D341Med (cell line): Measurements from ENCODE around the gene NSMCE4A.
"Not testable (repeated sequence)": the region's sequence is repeated elsewhere in the genome, so short reads cannot be mapped to it uniquely, and the experiment has no call there.

ENCODE experiments used
- DNase-seq: peaks from one replicate; pipeline ENCODE4 v3.0.0; 2012; ENCODE audit warnings: low spot score

NSMCE4A gene, protein sequence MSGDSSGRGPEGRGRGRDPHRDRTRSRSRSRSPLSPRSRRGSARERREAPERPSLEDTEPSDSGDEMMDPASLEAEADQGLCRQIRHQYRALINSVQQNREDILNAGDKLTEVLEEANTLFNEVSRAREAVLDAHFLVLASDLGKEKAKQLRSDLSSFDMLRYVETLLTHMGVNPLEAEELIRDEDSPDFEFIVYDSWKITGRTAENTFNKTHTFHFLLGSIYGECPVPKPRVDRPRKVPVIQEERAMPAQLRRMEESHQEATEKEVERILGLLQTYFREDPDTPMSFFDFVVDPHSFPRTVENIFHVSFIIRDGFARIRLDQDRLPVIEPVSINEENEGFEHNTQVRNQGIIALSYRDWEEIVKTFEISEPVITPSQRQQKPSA

DNA sequence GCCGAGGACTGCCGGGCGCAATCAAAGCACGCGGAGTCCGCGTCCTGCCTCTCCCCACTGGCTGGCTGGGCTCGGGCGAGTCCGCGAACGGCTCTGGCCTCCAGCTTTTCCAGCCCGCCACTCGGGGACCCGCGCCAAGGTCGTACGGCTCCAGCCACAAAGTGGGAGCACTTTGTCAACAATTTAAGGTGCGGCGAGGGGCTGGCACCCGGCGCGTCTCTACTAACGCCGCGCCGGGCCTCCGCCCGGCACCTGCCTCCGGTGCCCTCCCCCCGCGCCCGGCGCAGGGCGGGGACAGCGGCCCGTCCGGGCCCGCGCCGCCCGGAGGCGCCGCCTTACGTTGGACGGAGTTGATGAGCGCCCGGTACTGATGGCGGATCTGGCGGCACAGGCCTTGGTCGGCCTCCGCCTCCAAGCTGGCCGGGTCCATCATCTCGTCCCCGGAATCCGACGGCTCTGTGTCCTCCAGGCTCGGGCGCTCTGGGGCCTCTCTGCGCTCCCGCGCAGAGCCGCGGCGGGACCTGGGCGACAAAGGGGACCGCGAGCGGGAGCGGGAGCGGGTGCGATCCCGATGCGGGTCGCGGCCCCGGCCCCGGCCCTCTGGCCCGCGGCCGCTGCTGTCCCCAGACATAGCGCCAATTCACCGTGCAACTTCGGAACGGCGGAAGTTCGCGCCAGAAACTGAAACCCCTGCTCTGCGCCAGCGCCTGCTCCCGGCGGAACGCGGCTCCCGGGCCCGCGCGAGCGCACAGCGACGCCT, at the start of gene NSMCE4A:
Gene NSMCE4A (minus strand): TSS at position 683 of the 760 bp plus-strand sequence. CDS start 52 bp downstream, at position 631.
- peak; percentile 88 for DNase-seq

GRCh38 chr10:122023257-122023656, 48.2 kb upstream of the NSMCE4A start:
- not testable (repeated sequence) for DNase-seq

- DNase-seq, result no peak
These were observed 47.3 kb upstream of the NSMCE4A start for GRCh38 chr10:122022276-122022675.

GRCh38 chr10:122021828-122022227, 46.8 kb upstream of the NSMCE4A start:
- DNase-seq, result no peak

- DNase-seq, result no peak
These were observed 46.4 kb upstream of the NSMCE4A start for GRCh38 chr10:122021379-122021778.

GRCh38 chr10:122020226-122020625, 45.2 kb upstream of the NSMCE4A start:
- DNase-seq, result no peak

- DNase-seq, result peak; percentile 30
These were observed 44.5 kb upstream of the NSMCE4A start for GRCh38 chr10:122019414-122019975.

DNA sequence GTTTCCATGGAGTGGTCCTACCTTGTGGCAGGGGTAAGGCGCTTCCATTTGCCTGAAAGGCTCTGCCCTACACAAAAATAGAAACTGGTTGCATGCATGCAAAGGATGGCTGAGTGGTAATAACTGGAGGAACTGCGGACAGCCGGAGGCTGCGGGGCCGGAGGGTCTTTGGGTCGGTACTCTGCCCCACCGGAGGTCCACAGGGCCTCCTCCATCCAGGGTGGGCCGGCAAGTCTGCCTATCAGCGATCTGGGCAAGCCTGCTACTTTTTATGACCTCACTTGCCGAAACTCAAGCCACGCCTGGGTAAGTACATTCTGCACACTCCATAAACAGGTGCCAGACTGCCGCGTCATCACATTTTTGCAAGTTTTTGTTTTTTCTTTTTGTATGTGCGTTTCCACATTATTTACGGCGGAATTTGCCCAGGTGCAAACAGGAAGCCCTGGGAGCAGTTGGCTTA, 44.0 kb upstream of the NSMCE4A start:
- no peak for DNase-seq

GRCh38 chr10:122018491-122018890, 43.5 kb upstream of the NSMCE4A start:
- no peak for DNase-seq

GRCh38 chr10:122017926-122018325, 42.9 kb upstream of the NSMCE4A start:
- DNase-seq, result not testable (repeated sequence)

DNA sequence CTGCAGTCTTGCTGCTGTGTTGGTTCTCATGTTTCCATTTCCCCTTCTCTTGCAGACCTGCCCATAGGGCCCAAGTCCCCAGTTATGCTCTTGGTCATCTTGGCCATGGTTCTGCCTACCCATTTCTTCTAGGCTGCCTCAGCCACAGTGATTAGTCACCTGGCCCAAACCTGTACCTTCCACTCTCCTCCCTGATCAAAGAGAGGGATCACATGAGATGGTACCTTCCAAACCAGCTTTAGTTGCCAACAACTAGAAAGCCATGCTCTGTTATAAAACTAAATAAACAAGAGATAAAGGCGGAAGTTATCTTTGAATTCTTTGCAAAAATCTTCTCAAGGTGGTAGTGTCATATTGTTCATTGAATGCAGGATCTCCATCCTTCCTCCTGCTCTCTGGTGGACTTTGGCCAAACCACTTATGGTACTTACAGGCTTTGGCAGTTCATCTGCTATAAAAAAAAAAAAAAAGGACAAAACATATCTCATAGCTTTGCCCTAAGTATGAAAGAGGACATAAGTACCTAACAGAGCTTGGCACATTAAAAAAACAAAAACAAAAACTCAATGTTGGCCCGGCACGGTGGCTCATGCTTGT, 39.7 kb upstream of the NSMCE4A start:
- no peak for DNase-seq

GRCh38 chr10:122013311-122013780, 38.3 kb upstream of the NSMCE4A start:
- DNase-seq, result no peak

GRCh38 chr10:122012731-122013130, 37.7 kb upstream of the NSMCE4A start:
- no peak for DNase-seq

- DNase-seq, result no peak
These were observed 35.5 kb upstream of the NSMCE4A start for GRCh38 chr10:122010405-122011050.

DNA sequence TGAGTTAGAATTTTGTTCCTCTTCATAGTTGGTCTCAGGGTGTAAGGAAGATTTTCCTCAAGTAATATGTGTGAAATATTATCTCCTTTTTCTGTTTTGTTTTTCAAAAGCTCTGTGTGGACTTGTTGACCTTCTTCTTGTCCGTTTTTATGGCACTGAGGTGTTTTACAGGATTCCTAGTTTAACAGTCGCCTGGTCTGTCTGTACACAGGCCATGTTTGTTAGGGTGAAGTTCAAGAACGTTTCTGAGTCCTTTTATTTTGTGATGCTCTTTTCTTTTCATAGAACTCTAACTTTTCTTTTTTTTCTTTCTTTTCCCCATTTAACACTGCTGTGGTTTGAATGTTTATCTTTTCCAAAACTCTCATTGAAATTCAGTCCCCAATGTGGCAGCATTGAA, 32.4 kb upstream of the NSMCE4A start:
- no peak for DNase-seq

GRCh38 chr10:122001698-122002097, 26.7 kb upstream of the NSMCE4A start:
- no peak for DNase-seq

DNA sequence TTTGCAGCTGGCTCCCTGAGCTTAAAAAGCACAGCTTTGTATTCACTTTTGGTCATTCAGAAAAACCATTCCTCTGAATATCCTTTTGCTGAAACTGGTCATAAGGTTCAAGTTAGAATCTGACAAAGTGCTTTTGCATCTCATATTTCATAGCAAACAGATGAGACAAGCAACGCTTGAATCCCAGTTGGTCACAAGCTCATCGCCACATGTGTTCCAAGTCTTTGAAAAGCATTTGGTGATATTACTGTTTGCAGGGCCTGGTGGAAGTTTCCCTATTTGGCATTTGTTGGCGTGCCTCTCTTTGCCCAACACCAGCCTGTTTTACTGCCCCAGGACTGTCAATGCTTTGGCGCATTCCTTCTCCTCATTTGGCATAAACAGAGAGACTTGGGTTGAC, 24.3 kb upstream of the NSMCE4A start:
- DNase-seq, result no peak

- no peak for DNase-seq
These were observed 23.4 kb upstream of the NSMCE4A start for GRCh38 chr10:121998462-121998861.

- no peak for DNase-seq
These were observed 19.5 kb upstream of the NSMCE4A start for GRCh38 chr10:121994429-121994941.

- DNase-seq, result not testable (repeated sequence)
These were observed 16.7 kb upstream of the NSMCE4A start for GRCh38 chr10:121991727-121992126.

DNA sequence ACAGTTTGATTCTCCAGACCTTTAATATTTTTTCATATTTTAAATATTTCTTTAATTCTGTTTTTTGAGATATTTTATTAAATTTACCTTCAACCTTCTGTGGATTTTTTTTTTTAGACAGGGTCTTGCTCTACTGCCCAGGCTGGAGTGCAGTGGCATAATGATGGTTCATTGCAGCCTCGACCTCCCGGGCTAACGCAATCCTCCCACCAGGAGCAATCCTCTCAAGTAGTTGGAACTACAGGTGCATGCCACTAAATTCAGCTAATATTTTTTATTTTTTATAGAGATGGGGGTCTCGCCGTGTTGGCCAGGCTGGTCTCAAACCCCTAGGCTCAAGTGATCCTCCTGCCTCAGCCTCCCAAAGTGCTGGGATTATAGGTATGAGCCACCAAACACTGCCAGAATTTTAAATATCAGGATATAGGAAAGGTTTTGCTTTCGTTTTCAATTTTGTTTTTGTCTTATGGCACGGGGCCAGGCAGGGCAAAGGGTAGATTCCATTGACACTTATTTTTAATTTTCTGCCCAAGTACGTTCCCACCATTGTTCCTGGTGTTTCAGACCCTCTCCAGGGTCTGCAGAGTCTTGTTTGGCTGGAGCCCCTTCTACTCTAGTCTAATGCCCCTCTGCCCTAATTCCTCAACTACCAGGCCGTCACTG, 15.1 kb upstream of the NSMCE4A start:
- DNase-seq, result no peak
